HG03103 (cell line): Measurements from ENCODE around the gene EIF6.

Experiments
- ATAC-seq: cut with Tn5 transposase; IDR thresholded peaks from one replicate; pipeline ENCODE4 v1.9.1; 2021; ENCODE audit warnings: low read depth; ENCODE audit not compliant: unreplicated experiment

EIF6 gene

GRCh38 chr20:35314816-35315631 is 30.5 kb upstream of the EIF6 start:
- no peak for ATAC-seq

DNA sequence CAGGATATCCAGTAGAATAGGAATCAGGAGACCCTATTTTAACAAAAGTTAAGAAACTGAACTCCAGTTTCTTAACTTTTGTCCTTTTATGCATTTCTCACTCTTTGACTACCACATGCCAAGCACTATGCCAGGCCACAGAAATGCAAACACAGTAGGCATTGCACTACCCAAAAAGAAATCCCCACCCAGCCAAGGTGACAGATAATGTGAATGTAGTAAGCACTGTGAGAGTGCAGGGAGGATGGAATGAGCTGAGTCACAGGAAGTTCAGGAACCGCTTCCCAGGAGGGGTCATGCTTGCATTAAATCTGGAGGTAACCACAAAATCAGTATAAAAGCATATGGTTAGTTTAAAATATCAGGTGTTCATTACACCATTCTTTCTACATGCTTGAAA is 27.7 kb upstream of the EIF6 start:
- ATAC-seq = no peak

- ATAC-seq = no peak
Measured at GRCh38 chr20:35311822-35312221, 27.2 kb upstream of the EIF6 start.

GRCh38 chr20:35311409-35311808 is 26.8 kb upstream of the EIF6 start:
- no peak for ATAC-seq

DNA sequence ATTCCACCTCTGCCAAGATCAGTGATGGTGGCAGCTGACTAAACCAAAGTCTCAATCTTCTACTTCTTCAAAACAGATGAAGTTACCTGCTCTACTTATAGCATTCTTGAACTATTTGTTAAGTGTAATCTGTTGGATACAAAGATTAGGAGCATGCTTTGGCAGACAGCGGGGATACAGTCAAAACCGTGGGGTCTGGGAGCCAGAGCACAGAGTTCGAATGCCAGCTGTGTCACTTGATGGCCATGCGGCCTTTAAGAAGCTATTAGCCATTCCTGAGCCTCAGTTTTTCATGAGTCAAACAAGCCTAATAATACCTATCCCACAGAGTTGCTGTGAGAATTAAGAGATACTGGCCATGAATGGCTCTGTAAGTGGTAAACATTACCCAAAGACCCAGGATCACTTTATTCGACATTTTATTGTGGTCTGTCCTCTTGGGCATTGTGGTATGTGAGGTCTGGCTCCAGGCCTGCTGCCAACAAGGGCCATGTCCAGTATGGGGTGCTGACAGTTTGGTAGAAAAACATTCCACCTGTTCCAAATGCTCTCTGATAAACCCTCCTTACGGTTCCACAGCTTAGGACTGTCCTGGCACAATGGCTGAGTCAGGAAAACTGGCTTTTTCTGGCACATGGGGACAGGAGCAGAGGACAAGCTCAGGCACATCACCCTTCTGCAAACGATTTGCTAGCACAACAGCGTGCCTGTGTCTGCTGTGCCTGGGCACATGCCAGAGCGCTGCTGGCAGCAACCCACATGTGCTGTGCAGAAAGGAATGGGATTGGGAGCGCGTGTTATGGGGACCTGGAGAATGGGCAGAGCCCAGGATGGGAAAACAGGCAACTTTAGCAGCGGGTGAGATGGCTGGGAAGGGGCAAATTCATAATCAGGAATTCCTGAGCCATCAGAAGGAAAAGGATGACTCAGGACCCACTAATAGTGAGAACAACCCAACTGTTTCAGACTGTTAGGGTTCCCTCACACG is 23.4 kb upstream of the EIF6 start:
- ATAC-seq = no peak

- no peak for ATAC-seq
Measured at GRCh38 chr20:35306931-35307517, 22.5 kb upstream of the EIF6 start.

GRCh38 chr20:35305682-35306556 is 21.3 kb upstream of the EIF6 start:
- ATAC-seq = no peak

- no peak for ATAC-seq
Measured at GRCh38 chr20:35304956-35305355, 20.4 kb upstream of the EIF6 start.

GRCh38 chr20:35303735-35304491 is 19.3 kb upstream of the EIF6 start:
- peak; percentile 57 for ATAC-seq

DNA sequence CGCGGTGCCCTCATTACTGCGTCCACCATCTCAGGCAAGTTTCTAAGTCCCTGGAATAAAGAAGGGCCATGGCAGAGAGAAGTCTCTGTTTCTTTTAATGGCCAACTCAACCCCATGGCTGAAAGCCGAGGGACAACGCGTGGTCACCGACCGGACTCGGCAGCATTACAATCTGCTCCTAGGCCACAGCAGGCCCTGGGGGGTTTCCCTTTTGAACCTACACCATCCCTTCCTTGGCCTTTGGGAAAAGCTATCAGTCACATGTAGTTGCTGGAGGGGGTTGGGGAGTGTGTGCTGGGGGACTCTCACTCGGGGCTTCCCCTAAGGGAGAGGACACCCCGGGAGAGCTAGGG is 18.8 kb upstream of the EIF6 start:
- no peak for ATAC-seq

DNA sequence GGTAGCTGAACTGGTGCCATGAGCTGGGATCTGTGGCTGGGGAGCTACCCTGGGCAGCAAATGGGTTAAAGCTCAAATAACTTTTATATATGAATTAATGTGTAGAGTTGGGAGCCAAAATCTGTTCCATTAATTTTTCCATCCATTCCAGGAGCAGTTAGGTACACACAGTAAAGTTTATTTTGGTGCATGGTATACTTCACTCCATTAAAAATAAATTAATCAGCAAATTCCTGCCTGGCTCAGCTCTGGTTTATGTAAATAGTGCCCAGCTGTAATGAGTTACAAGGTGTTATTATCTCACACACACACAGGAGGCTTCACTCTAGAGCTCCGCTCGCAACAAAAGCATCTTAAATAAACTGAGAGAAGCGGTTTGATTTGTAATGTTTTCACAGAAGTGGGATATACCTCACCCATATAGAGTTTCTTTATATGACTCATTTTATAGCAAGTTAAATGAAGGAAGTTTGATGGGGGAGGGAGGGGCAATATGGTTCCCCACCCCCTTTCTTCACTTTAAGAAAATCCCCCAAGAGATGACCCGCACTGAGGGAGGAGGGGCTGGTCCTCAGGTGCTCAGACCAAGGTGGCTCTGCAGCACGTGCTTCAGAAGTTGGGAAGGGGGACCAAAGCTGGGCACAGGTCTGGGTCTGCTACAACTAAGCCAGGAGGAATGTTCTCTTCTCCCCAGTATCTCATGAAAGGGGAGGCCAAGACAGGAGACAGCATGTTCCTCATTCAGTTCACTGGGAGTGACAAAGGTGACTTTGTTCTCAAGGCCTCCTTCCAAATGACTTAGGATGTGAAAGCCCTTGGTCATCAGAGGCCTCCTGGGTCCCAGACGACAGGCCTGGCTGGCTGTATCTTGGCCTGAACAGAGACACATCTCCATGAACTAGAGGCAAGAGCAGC is 18.1 kb upstream of the EIF6 start:
- ATAC-seq = no peak

- no peak for ATAC-seq
Measured at GRCh38 chr20:35301426-35301825, 16.9 kb upstream of the EIF6 start.

DNA sequence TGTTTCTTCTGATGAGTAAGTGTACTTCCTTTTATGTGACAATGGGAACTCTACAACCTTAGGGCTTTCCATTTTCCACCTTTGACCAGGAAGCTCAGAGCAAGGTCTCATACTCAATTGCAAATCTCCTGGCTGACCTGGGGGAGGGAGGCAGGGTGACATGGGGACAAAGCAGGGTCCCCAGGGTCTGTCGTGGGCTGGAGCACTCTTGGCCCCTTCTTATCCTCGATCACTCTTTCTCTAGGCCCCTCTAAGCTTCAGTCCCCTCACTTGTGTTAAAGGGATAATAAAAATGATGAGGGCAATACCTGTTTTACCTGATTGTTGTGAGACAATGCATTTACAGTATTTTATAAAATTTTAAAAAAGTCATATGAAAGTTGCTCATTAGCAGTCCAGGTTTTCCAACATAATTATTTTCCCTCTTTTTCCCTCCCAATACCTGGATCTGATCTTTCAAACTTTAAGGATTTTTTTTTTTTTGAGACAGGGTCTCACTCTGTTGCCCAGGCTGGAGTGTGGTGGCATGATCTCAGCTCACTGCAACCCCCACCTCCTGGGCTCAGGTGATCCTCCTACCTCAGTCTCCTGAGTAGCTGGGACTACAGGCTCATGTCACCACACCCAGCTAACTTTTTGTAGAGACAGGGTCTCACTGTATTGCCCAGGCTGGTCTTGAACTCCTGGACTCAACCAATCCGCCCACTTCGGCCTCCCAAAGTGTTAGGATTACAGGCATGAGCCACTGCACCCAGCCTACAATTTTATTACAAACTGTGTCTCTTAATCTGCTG is 16.1 kb upstream of the EIF6 start:
- no peak for ATAC-seq

DNA sequence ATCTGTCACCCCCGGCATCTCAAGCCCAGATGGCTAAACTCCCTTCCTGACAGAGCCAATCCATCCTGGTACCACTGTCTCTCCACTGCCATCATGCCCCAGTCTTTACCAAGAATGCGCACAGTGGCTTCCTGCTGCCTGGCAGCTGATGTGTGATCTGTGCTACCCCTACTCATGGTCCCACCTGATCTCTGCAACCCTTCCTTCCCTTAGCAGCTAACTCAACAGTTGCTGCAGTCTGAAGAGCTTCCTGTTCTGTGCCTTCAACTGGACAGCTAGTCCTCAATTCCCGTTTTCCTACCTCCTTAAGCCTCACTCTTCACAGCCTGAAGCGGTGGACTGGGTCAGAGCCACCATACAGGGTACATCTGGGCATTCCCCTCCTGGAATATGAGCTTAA is 15.2 kb upstream of the EIF6 start:
- no peak for ATAC-seq

GRCh38 chr20:35298264-35298663 is 13.7 kb upstream of the EIF6 start:
- no peak for ATAC-seq

- ATAC-seq = no peak
Measured at GRCh38 chr20:35297740-35298139, 13.2 kb upstream of the EIF6 start.

DNA sequence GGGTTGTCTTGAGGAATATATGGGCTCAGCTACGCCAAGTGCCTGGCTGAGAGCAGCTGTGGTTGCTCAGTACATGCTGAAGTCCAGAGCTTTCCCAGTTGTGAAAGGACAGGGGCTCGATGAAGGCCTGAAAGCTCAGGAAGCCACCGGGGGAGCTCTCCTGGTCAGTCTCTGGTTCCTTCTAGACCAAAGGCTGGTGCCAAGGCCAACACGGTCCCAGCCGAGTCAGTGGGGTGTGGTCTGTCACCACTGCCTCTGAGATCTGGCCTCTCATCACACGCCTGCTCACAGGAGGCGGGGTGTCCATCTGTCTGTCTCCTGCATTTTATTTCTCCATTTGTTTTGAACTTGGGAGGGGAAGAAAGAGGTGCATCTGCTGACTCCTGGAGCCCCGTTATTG is 12.6 kb upstream of the EIF6 start:
- ATAC-seq = no peak

DNA sequence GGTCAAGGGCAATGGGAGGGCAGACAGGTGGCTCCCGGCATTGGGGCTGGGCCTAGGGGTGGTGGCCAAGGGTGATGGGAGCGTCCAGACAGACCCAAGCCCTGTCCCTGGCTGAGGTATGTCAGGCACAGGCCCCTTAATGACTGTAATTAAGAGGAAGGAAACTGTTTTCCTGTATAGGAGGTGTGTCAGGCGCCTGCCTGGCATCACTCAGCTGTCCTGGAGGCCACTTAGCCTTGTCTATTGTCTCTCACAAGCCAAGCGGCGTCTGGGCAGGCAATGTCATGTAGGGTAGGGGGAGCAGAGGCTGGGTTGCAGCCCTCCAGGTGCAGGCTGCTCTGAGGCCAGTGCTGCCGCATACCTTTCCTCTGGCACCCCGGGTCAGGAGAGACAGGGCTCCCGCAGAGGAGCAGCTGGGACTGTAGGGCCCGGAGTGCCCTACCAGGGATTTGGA is 11.6 kb upstream of the EIF6 start:
- no peak for ATAC-seq
